T47D (cell line): ENCODE results near the gene LGALS4.
"Not testable (repeated sequence)": the region's sequence is repeated elsewhere in the genome, so short reads cannot be mapped to it uniquely, and the experiment has no call there.

Experiments
- DNase-seq, 2 experiments: peaks; one replicate each; pipeline versions ENCODE4 v3.0.0 to v3.0.0-alpha.2; 2011 to 2012; ENCODE audit warnings: low read depth in 1 of 2, low spot score in 1 of 2
- JUND ChIP-seq: IDR thresholded peaks from 2 replicates; pipeline ENCODE4 v1.6.1; 2012; ENCODE audit warnings: low read depth
- in situ Hi-C: cut with HindIII; loops from 2 replicates; pipeline ENCODE4 v1.10.0; 2016; ENCODE audit warnings: low sequenced_read_pairs, low pct_unique_long_range_greater_than_20kb

Gene LGALS4

GRCh38 chr19:38812841-38813320, at the start of gene LGALS4:
TSS of gene LGALS4 (minus strand) at chr19:38812945. CDS start at chr19:38812886, 59 bp downstream.
- in situ Hi-C loops = no loop called here
- no peak for DNase-seq
- TF ChIP-seq JUND = no peak

GRCh38 chr19:38861368-38861767, 48.6 kb upstream of the LGALS4 start:
- in situ Hi-C loops = no loop called here
- DNase-seq = no peak
- TF ChIP-seq JUND = no peak

GRCh38 chr19:38859631-38860204, 47.0 kb upstream of the LGALS4 start:
- DNase-seq, in situ Hi-C loops: not testable (repeated sequence)

GRCh38 chr19:38856813-38857212, 44.1 kb upstream of the LGALS4 start:
- in situ Hi-C loops = no loop called here
- no peak for DNase-seq
- no peak for TF ChIP-seq JUND

GRCh38 chr19:38855751-38856150, 43.0 kb upstream of the LGALS4 start:
- DNase-seq, in situ Hi-C loops: not testable (repeated sequence)

- DNase-seq, in situ Hi-C loops: not testable (repeated sequence)
Measured at GRCh38 chr19:38854961-38855360, 42.2 kb upstream of the LGALS4 start.

GRCh38 chr19:38853214-38853613, 40.5 kb upstream of the LGALS4 start:
- no peak for TF ChIP-seq JUND
- no peak for DNase-seq
- in situ Hi-C loops = no loop called here

GRCh38 chr19:38852231-38853044, 39.7 kb upstream of the LGALS4 start:
- DNase-seq = peak in 1 of 2 experiments; percentile 82
- no peak for TF ChIP-seq JUND
- in situ Hi-C loops = no loop called here

- in situ Hi-C loops = no loop called here
- peak in 1 of 2 experiments; percentile 94 for DNase-seq
- no peak for TF ChIP-seq JUND
Measured at GRCh38 chr19:38851622-38852230, 39.0 kb upstream of the LGALS4 start.

GRCh38 chr19:38850976-38851621, 38.4 kb upstream of the LGALS4 start:
- no peak for TF ChIP-seq JUND
- in situ Hi-C loops = no loop called here
- no peak for DNase-seq

GRCh38 chr19:38850436-38850975, 37.8 kb upstream of the LGALS4 start:
- TF ChIP-seq JUND = no peak
- in situ Hi-C loops = no loop called here
- DNase-seq = peak in 1 of 2 experiments; percentile 96

- in situ Hi-C loops = no loop called here
- TF ChIP-seq JUND = no peak
- peak in 1 of 2 experiments; percentile 100 for DNase-seq
Measured at GRCh38 chr19:38849860-38850435, 37.2 kb upstream of the LGALS4 start, which contains the start of gene HNRNPL. TSS of gene HNRNPL (minus strand) at chr19:38849986. CDS start at chr19:38849966, 20 bp downstream.
